HepG2 (cell line): ENCODE results near the gene TBXA2R. TPM values are rescaled to one million over a fixed set of nuclear protein-coding genes. Genes with fewer than 3 reads are reported as not detected.

Experiments
- ARHGAP35 ChIP-seq: sonication (generic); formaldehyde crosslinking; IDR thresholded peaks from 2 replicates; pipeline ENCODE4 v1.9.0; 2022; ENCODE audit warnings: mild to moderate bottlenecking, inconsistent platforms, moderate library complexity, missing genetic modification reagents, borderline replicate concordance
- CC2D1A ChIP-seq: sonication (generic); formaldehyde crosslinking; IDR thresholded peaks from 2 replicates; pipeline ENCODE4 v1.8.1; 2023; ENCODE audit warnings: mild to moderate bottlenecking, missing genetic modification reagents
- CTCF ChIP-seq: sonication (generic); formaldehyde crosslinking; IDR thresholded peaks from 2 replicates; pipeline ENCODE4 v1.5.0; 2020; ENCODE audit warnings: mild to moderate bottlenecking, missing genetic modification reagents, moderate library complexity
- FOXJ3 ChIP-seq: sonication (generic); formaldehyde crosslinking; IDR thresholded peaks from 2 replicates; pipeline ENCODE4 v1.4.0; 2020; ENCODE audit warnings: missing genetic modification reagents, mild to moderate bottlenecking, borderline replicate concordance
- GTF3A ChIP-seq: sonication (generic); formaldehyde crosslinking; conservative IDR thresholded peaks from 2 replicates; pipeline ENCODE4 v1.4.0; 2020; ENCODE audit warnings: mild to moderate bottlenecking, missing genetic modification reagents
- HMGXB4 ChIP-seq, 2 experiments: sonication (generic) in 1 of 2; formaldehyde crosslinking in 1 of 2; IDR thresholded peaks; 2 replicates each; pipeline versions ENCODE4 v1.4.0 to v1.6.1; 2018 to 2020; ENCODE audit warnings: missing genetic modification reagents in 2 of 2, borderline replicate concordance in 1 of 2, low read depth in 1 of 2, mild to moderate bottlenecking in 1 of 2, missing biosample characterization in 1 of 2
- KDM3A ChIP-seq: IDR thresholded peaks from 2 replicates; pipeline ENCODE4 v1.6.1; 2018; ENCODE audit warnings: low read depth, missing compliant biosample characterization
- KLF6 ChIP-seq: IDR thresholded peaks from 2 replicates; pipeline ENCODE4 v1.8.0; 2016; ENCODE audit warnings: missing biosample characterization, missing genetic modification reagents
- MAF1 ChIP-seq: sonication (generic); formaldehyde crosslinking; IDR thresholded peaks from 2 replicates; pipeline ENCODE4 v1.5.0; 2020; ENCODE audit warnings: missing genetic modification reagents, borderline replicate concordance
- MAFF ChIP-seq: IDR thresholded peaks from 2 replicates; pipeline ENCODE4 v1.6.1; 2011; ENCODE audit warnings: low read depth, low read length, improper control_type of control experiment
- MEIS1 ChIP-seq: sonication (generic); formaldehyde crosslinking; IDR thresholded peaks from 2 replicates; pipeline ENCODE4 v1.9.0; 2021; ENCODE audit warnings: mild to moderate bottlenecking, missing genetic modification reagents, moderate library complexity, borderline replicate concordance
- SAP130 ChIP-seq: IDR thresholded peaks from 2 replicates; pipeline ENCODE4 v1.6.1; 2016; ENCODE audit warnings: low read depth
- TERF1 ChIP-seq: sonication (generic); formaldehyde crosslinking; IDR thresholded peaks from 2 replicates; pipeline ENCODE4 v1.8.0; 2022; ENCODE audit warnings: mild to moderate bottlenecking, missing genetic modification reagents, moderate library complexity
- ZBTB7B ChIP-seq: sonication (generic); formaldehyde crosslinking; IDR thresholded peaks from 2 replicates; pipeline ENCODE4 v1.4.0; 2020; ENCODE audit warnings: missing genetic modification reagents
- ZNF124 ChIP-seq: sonication (generic); formaldehyde crosslinking; IDR thresholded peaks from 2 replicates; pipeline ENCODE4 v1.4.0; 2020; ENCODE audit warnings: missing genetic modification reagents
- ZNF18 ChIP-seq: sonication (generic); formaldehyde crosslinking; IDR thresholded peaks from 2 replicates; pipeline ENCODE4 v1.8.0; 2022; ENCODE audit warnings: mild to moderate bottlenecking, missing genetic modification reagents; ENCODE audit not compliant: insufficient replicate concordance
- ZNF263 ChIP-seq: sonication (generic); formaldehyde crosslinking; IDR thresholded peaks from 2 replicates; pipeline ENCODE4 v1.4.0; 2020; ENCODE audit warnings: missing genetic modification reagents
- ZNF30 ChIP-seq: sonication (generic); formaldehyde crosslinking; IDR thresholded peaks from 2 replicates; pipeline ENCODE4 v1.5.0; 2020; ENCODE audit warnings: mild to moderate bottlenecking, missing genetic modification reagents
- ZNF672 ChIP-seq: sonication (generic); formaldehyde crosslinking; IDR thresholded peaks from 2 replicates; pipeline ENCODE4 v1.8.1; 2022; ENCODE audit warnings: missing genetic modification reagents
- ZNF687 ChIP-seq: sonication (generic); formaldehyde crosslinking; IDR thresholded peaks from 2 replicates; pipeline ENCODE4 v1.5.1; 2020; ENCODE audit warnings: mild to moderate bottlenecking, missing genetic modification reagents, moderate library complexity
- polyA plus RNA-seq, 8 experiments: library from polyadenylated mRNA; depleted of rRNA in 3 of 8; stranded (reverse) in 7 of 8; unstranded in 1 of 8; fragments of >200 nt; fragmentation: Illumina TruSeq in 4 of 8; extraction: Trizol in 4 of 8; gene quantifications; 2 replicates each; pipeline versions ENCODE4 v1.2.1 to v1.2.3, GENCODE V29; 2011 to 2016; ENCODE audit warnings: low read depth in 4 of 8, missing spikeins in 1 of 8, mixed read lengths in 1 of 8; ENCODE audit not compliant: insufficient read depth in 1 of 8
- total RNA-seq, 5 experiments: library from RNA; depleted of rRNA; stranded (reverse); fragments of >200 nt; fragmentation: Illumina TruSeq; extraction: Trizol; gene quantifications; 2 replicates each; pipeline ENCODE4 v1.2.3, GENCODE V29; 2016; ENCODE audit warnings: low read depth in 1 of 5

Gene TBXA2R
- total and polyA plus RNA-seq, 2 of the 13 experiments (the other 11 are each of a cell fraction or from before 2014, with no cell fraction given), result 0.09 TPM; not detected in 1

GRCh38 chr19:3556978-3557460 lies 49.7 kb downstream of the TBXA2R start (continued):
- no peak for TF ChIP-seq ZNF687
- no peak for TF ChIP-seq CC2D1A (CRISPR knock-in tag)
- TF ChIP-seq ZNF30 (CRISPR knock-in tag), result no peak
- peak; percentile 50; the same call in 1 of the 2 replicates for TF ChIP-seq ZNF263
- no peak for TF ChIP-seq SAP130 (CRISPR knock-in tag)
- no peak for TF ChIP-seq GTF3A (CRISPR knock-in tag)
- TF ChIP-seq MAFF, result no peak
- no peak for TF ChIP-seq KDM3A
- no peak for TF ChIP-seq MAF1 (CRISPR knock-in tag)
- TF ChIP-seq ZNF18 (CRISPR knock-in tag), result no peak
- no peak for TF ChIP-seq ZBTB7B
- 0 out of 2 replicates have a peak, but pooled peaks have one; percentile 18 for TF ChIP-seq MEIS1 (CRISPR knock-in tag)
- TF ChIP-seq KLF6 (CRISPR knock-in tag), result no peak
- TF ChIP-seq ZNF672 (CRISPR knock-in tag), result no peak
- no peak for TF ChIP-seq FOXJ3 (CRISPR knock-in tag)
- peak; percentile 35 for TF ChIP-seq CTCF (CRISPR knock-in tag)
- no peak for TF ChIP-seq TERF1 (CRISPR knock-in tag)
- no peak for TF ChIP-seq ZNF124 (CRISPR knock-in tag)
- TF ChIP-seq ARHGAP35, result no peak
- TF ChIP-seq HMGXB4 (CRISPR knock-in tag; IDR thresholded peaks at IDR 0.05; ENCODE audit: borderline replicate concordance in 1 of 2, low read depth in 1 of 2), result 0 out of 4 replicates have a peak, but pooled peaks have one; percentile 9 to 38
